Keratinocyte (primary cell): ENCODE measurements around the gene TTI1. TPM values are rescaled to one million over a fixed set of nuclear protein-coding genes. Genes with fewer than 3 reads are reported as not detected.
A peak's percentile ranks its signal among the peaks of the same experiment; 100 is the strongest.

Experiments used
- DNase-seq: peaks from one replicate; pipeline ENCODE4 v3.0.0-alpha.2; 2011; ENCODE audit warnings: low read depth, missing footprints, low spot score
- FAIRE-seq: peaks from 2 replicates; lab custom pipeline; 2011; peaks lifted over from hg19 to GRCh38; lab: Jason Lieb, UNC
- H2AFZ ChIP-seq: 2 replicates; pipeline ENCODE4 v1.6.0; 2012; ENCODE audit warnings: low read length, control low read depth, inconsistent platforms; ENCODE audit not compliant: control insufficient read depth
- H3K27ac ChIP-seq: 2 replicates; pipeline ENCODE4 v1.5.1; 2011; ENCODE audit warnings: low read length; ENCODE audit not compliant: control insufficient read depth, insufficient read depth
- H3K27me3 ChIP-seq: 3 replicates; pipeline ENCODE4 v1.6.0; 2011; ENCODE audit warnings: low read length; ENCODE audit not compliant: control insufficient read depth, insufficient read depth; ENCODE audit errors: extremely low read depth
- H3K36me3 ChIP-seq, 2 experiments: 2 replicates in 1 of 2; 3 replicates in 1 of 2; pipeline ENCODE4 v1.5.1; 2011; ENCODE audit warnings: low read length in 2 of 2, mild to moderate bottlenecking in 1 of 2; ENCODE audit not compliant: control insufficient read depth in 2 of 2, insufficient read depth in 2 of 2; ENCODE audit errors: extremely low read depth in 1 of 2
- H3K4me1 ChIP-seq: 3 replicates; pipeline ENCODE4 v1.5.1; 2011; ENCODE audit warnings: low read length; ENCODE audit not compliant: control insufficient read depth, insufficient read depth; ENCODE audit errors: extremely low read depth
- H3K4me2 ChIP-seq: 3 replicates; pipeline ENCODE4 v1.6.0; 2011; ENCODE audit warnings: low read depth, low read length; ENCODE audit not compliant: control insufficient read depth, insufficient read depth; ENCODE audit errors: extremely low read depth
- H3K4me3 ChIP-seq, 3 experiments: fragments of 200-600 bp in 1 of 3; sonication (generic) in 1 of 3; 2 replicates in 2 of 3; 3 replicates in 1 of 3; pipeline ENCODE4 v1.5.1; 2011 to 2016; ENCODE audit warnings: low read length in 3 of 3, mild to moderate bottlenecking in 3 of 3, control low read depth in 2 of 3, inconsistent platforms in 1 of 3, low read depth in 1 of 3, mixed read lengths in 1 of 3, mixed run types in 1 of 3, moderate library complexity in 1 of 3; ENCODE audit not compliant: control insufficient read depth in 2 of 3, insufficient read depth in 2 of 3; ENCODE audit errors: extremely low read depth in 1 of 3
- H3K79me2 ChIP-seq: 2 replicates; pipeline ENCODE4 v1.6.0; 2012; ENCODE audit warnings: low read length; ENCODE audit not compliant: control insufficient read depth, insufficient read depth
- H3K9ac ChIP-seq: 3 replicates; pipeline ENCODE4 v1.6.0; 2011; ENCODE audit warnings: low read length; ENCODE audit not compliant: control insufficient read depth, insufficient read depth; ENCODE audit errors: extremely low read depth
- H3K9me1 ChIP-seq: 3 replicates; pipeline ENCODE4 v1.6.0; 2011; ENCODE audit warnings: low read length; ENCODE audit not compliant: control insufficient read depth, insufficient read depth; ENCODE audit errors: extremely low read depth
- H3K9me3 ChIP-seq: 2 replicates; pipeline ENCODE4 v1.5.1; 2012; ENCODE audit warnings: low read depth, low read length; ENCODE audit not compliant: control insufficient read depth
- H4K20me1 ChIP-seq: 3 replicates; pipeline ENCODE4 v1.6.0; 2011; ENCODE audit warnings: low read length; ENCODE audit not compliant: control insufficient read depth, insufficient read depth; ENCODE audit errors: extremely low read depth
- CTCF ChIP-seq, 3 experiments: IDR thresholded peaks in 1 of 3; conservative IDR thresholded peaks in 1 of 3; optimal IDR thresholded peaks in 1 of 3; 2 replicates in 2 of 3; 3 replicates in 1 of 3; pipeline versions ENCODE3 to v1.5.1; 2011; ENCODE audit warnings: low read length in 3 of 3, mild to moderate bottlenecking in 3 of 3, moderate library complexity in 2 of 3, control low read depth in 1 of 3, inconsistent platforms in 1 of 3; ENCODE audit not compliant: insufficient read depth in 2 of 3; ENCODE audit errors: extremely low read depth in 1 of 3
- EZH2 ChIP-seq: IDR thresholded peaks from one replicate; pipeline ENCODE4 v1.6.1; 2012; ENCODE audit warnings: inconsistent platforms, mild to moderate bottlenecking, low read length, moderate library complexity
- dilution Hi-C: fragments of 300-500 bp; cut with MboI; formaldehyde crosslinking; loops from one replicate; pipeline ENCODE4 v1.7.0; 2020; ENCODE audit warnings: low sequenced_read_pairs; ENCODE audit not compliant: extremely low pct_ligation_motif_present
- polyA plus RNA-seq, 5 experiments: library from polyadenylated mRNA; depleted of rRNA in 3 of 5; stranded (reverse) in 3 of 5; stranded (forward) in 1 of 5; unstranded in 1 of 5; fragments of >200 nt; gene quantifications; 1 replicate in 1 of 5; 2 replicates in 3 of 5; 3 replicates in 1 of 5; pipeline versions ENCODE4 v1.2.1 to v1.2.3, GENCODE V29; 2011 to 2012; ENCODE audit warnings: missing spikeins in 2 of 5, low read depth in 1 of 5, low replicate concordance in 1 of 5

TTI1 gene
- polyA plus RNA-seq, 1 donor (not counting 4 experiments of a cell fraction or from before 2014, with no cell fraction given) = 13.5 TPM

GRCh38 chr20:38046572-38046971 lies 13.3 kb upstream of the TTI1 start:
- H3K36me3 ChIP-seq = peaks cover 9 to 24% of the 10 kb centered on the region in 2 experiments
- H3K4me3 ChIP-seq = no peak overlapping the region
- H3K9ac ChIP-seq = no peak overlapping the region
- H3K27me3 ChIP-seq = no peaks in the 10 kb centered on the region
- H2AFZ ChIP-seq = no peak overlapping the region
- DNase-seq = no peak
- H4K20me1 ChIP-seq = no peaks in the 10 kb centered on the region
- no peaks in the 10 kb centered on the region for H3K9me3 ChIP-seq
- H3K9me1 ChIP-seq = peaks cover 2% of the 10 kb centered on the region
- peaks cover 33% of the 10 kb centered on the region for H3K4me1 ChIP-seq
- dilution Hi-C loops = no loop called here
- no peak overlapping the region for H3K4me2 ChIP-seq
- no peak for FAIRE-seq
- H3K79me2 ChIP-seq = peaks cover 42% of the 10 kb centered on the region
- TF ChIP-seq EZH2 (no peak), CTCF (optimal IDR thresholded peaks at IDR 0.05 in 1 of 3, IDR thresholded peaks at IDR 0.05 in 1 of 3, conservative IDR thresholded peaks at IDR 0.05 in 1 of 3; ENCODE audit: extremely low read depth in 1 of 3, insufficient read depth in 2 of 3, low read length in 3 of 3) (no peak)
- H3K27ac ChIP-seq = no peak overlapping the region

GRCh38 chr20:38044685-38045084 lies 11.4 kb upstream of the TTI1 start:
- H3K27me3 ChIP-seq = no peaks in the 10 kb centered on the region
- dilution Hi-C loops = no loop called here
- H3K4me1 ChIP-seq = peaks cover 16% of the 10 kb centered on the region
- H3K9me1 ChIP-seq = peaks cover under 1% of the 10 kb centered on the region
- DNase-seq = no peak
- H3K4me2 ChIP-seq = no peak overlapping the region
- H3K27ac ChIP-seq = peak overlapping the region; percentile 15
- no peaks in the 10 kb centered on the region for H3K9me3 ChIP-seq
- H3K4me3 ChIP-seq = no peak overlapping the region
- H3K36me3 ChIP-seq = peaks cover 15 to 19% of the 10 kb centered on the region in 2 experiments
- no peak for FAIRE-seq
- TF ChIP-seq CTCF (optimal IDR thresholded peaks at IDR 0.05 in 1 of 3, IDR thresholded peaks at IDR 0.05 in 1 of 3, conservative IDR thresholded peaks at IDR 0.05 in 1 of 3; ENCODE audit: extremely low read depth in 1 of 3, insufficient read depth in 2 of 3, low read length in 3 of 3) (no peak), EZH2 (no peak)
- no peaks in the 10 kb centered on the region for H4K20me1 ChIP-seq
- H2AFZ ChIP-seq = no peak overlapping the region
- peaks cover 41% of the 10 kb centered on the region for H3K79me2 ChIP-seq
- no peak overlapping the region for H3K9ac ChIP-seq
